Skeletal muscle cell (primary cell): ENCODE data around the gene PKHD1.
"Not testable (repeated sequence)": the region's sequence is repeated elsewhere in the genome, so short reads cannot be mapped to it uniquely, and the experiment has no call there.

Experiments
- DNase-seq: peaks from one replicate; pipeline ENCODE4 v3.0.0-alpha.2; 2010; ENCODE audit warnings: low read depth
- H3K4me3 ChIP-seq: 2 replicates; pipeline ENCODE4 v1.5.1; 2011; ENCODE audit warnings: low read depth, mild to moderate bottlenecking, control low read depth, low read length, moderate library complexity

Gene PKHD1

GRCh38 chr6:51893366-51893765 lies 194.0 kb downstream of the PKHD1 start:
- H3K4me3 ChIP-seq: no peak overlapping the region
- DNase-seq: no peak

GRCh38 chr6:51892750-51893149 lies 194.7 kb downstream of the PKHD1 start:
- no peak for DNase-seq
- H3K4me3 ChIP-seq: no peak overlapping the region

- no peak overlapping the region for H3K4me3 ChIP-seq
- DNase-seq: no peak
Measured at GRCh38 chr6:51892339-51892738, 195.1 kb downstream of the PKHD1 start.

GRCh38 chr6:51891784-51892183 lies 195.6 kb downstream of the PKHD1 start:
- no peak overlapping the region for H3K4me3 ChIP-seq

GRCh38 chr6:51887859-51888258 lies 199.6 kb downstream of the PKHD1 start:
- H3K4me3 ChIP-seq: no peak overlapping the region
- DNase-seq: no peak

More at GRCh38 chr6:51891784-51892183, 195.6 kb downstream of the PKHD1 start:
- DNase-seq: no peak

GRCh38 chr6:51885957-51886356 lies 201.5 kb downstream of the PKHD1 start:
- H3K4me3 ChIP-seq: no peak overlapping the region
- DNase-seq: no peak

GRCh38 chr6:51868591-51869355 lies 218.6 kb downstream of the PKHD1 start:
- DNase-seq: no peak
- no peak overlapping the region for H3K4me3 ChIP-seq

- H3K4me3 ChIP-seq: no peak overlapping the region
- no peak for DNase-seq
Measured at GRCh38 chr6:51866867-51867266, 220.5 kb downstream of the PKHD1 start.

- no peak overlapping the region for H3K4me3 ChIP-seq
- DNase-seq: no peak
Measured at GRCh38 chr6:51865996-51866395, 221.4 kb downstream of the PKHD1 start.

- H3K4me3 ChIP-seq: no peak overlapping the region
- DNase-seq: no peak
Measured at GRCh38 chr6:51865176-51865575, 222.2 kb downstream of the PKHD1 start.

GRCh38 chr6:51857134-51857533 lies 230.3 kb downstream of the PKHD1 start:
- no peak for DNase-seq
- no peak overlapping the region for H3K4me3 ChIP-seq

GRCh38 chr6:51856508-51856907 lies 230.9 kb downstream of the PKHD1 start:
- H3K4me3 ChIP-seq: no peak overlapping the region
- DNase-seq: no peak

GRCh38 chr6:51855310-51856082 lies 231.9 kb downstream of the PKHD1 start:
- H3K4me3 ChIP-seq: no peak overlapping the region
- peak; percentile 4 for DNase-seq

- H3K4me3 ChIP-seq: no peak overlapping the region
- DNase-seq: no peak
Measured at GRCh38 chr6:51854876-51855275, 232.5 kb downstream of the PKHD1 start.

- no peak for DNase-seq
- H3K4me3 ChIP-seq: no peak overlapping the region
Measured at GRCh38 chr6:51854347-51854746, 233.1 kb downstream of the PKHD1 start.

GRCh38 chr6:51853109-51853508 lies 234.3 kb downstream of the PKHD1 start:
- not testable (repeated sequence) for H3K4me3 ChIP-seq, DNase-seq

- DNase-seq: no peak
- no peak overlapping the region for H3K4me3 ChIP-seq
Measured at GRCh38 chr6:51846531-51846930, 240.9 kb downstream of the PKHD1 start.

- no peak for DNase-seq
- no peak overlapping the region for H3K4me3 ChIP-seq
Measured at GRCh38 chr6:51844336-51844735, 243.1 kb downstream of the PKHD1 start.

- no peak for DNase-seq
- H3K4me3 ChIP-seq: no peak overlapping the region
Measured at GRCh38 chr6:51843456-51844056, 243.9 kb downstream of the PKHD1 start.

GRCh38 chr6:51842804-51843378 lies 244.5 kb downstream of the PKHD1 start:
- no peak overlapping the region for H3K4me3 ChIP-seq
- no peak for DNase-seq
